SK-N-SH treated with all-trans-retinoic acid at 6 μM for 48 hours (cell line): ENCODE measurements around the gene GPR12.

Experiments used
- ATAC-seq: fragments of 200-7000 bp; cut with Tn5 transposase; 3 replicates; pipeline ENCODE4 v1.9.1; 2020; ENCODE audit warnings: mild to moderate bottlenecking, moderate library complexity
- ARNTL ChIP-seq: fragments of 450-650 bp; formaldehyde crosslinking; IDR thresholded peaks from 2 replicates; pipeline ENCODE4 v1.5.0; 2020; ENCODE audit warnings: low read depth, mild to moderate bottlenecking, moderate library complexity, borderline replicate concordance
- BACH2 ChIP-seq: fragments of 250-450 bp; sonication (Bioruptor Pico); IDR thresholded peaks from 2 replicates; pipeline ENCODE4 v1.9.0; 2021; ENCODE audit warnings: mild to moderate bottlenecking, borderline replicate concordance
- CSDC2 ChIP-seq: fragments of 250-450 bp; sonication (Bioruptor Pico); IDR thresholded peaks from 2 replicates; pipeline ENCODE4 v1.5.0; 2020; ENCODE audit warnings: mild to moderate bottlenecking, moderate library complexity
- ESRRG ChIP-seq: fragments of 250-450 bp; sonication (Bioruptor Pico); IDR thresholded peaks from 2 replicates; pipeline ENCODE4 v1.6.1; 2021; ENCODE audit warnings: mild to moderate bottlenecking
- GLIS3 ChIP-seq: fragments of 250-450 bp; sonication (Bioruptor Pico); IDR thresholded peaks from 2 replicates; pipeline ENCODE4 v1.5.0; 2020; ENCODE audit warnings: mild to moderate bottlenecking, moderate library complexity
- OSR1 ChIP-seq: fragments of 250-450 bp; sonication (Bioruptor Pico); IDR thresholded peaks from 2 replicates; pipeline ENCODE4 v1.8.0; 2022; ENCODE audit warnings: moderate library complexity, mild to moderate bottlenecking, inconsistent platforms
- PPARA ChIP-seq: fragments of 250-450 bp; sonication (Bioruptor Pico); IDR thresholded peaks from 2 replicates; pipeline ENCODE4 v1.5.0; 2020; ENCODE audit warnings: mild to moderate bottlenecking, borderline replicate concordance
- RARB ChIP-seq: fragments of 250-450 bp; sonication (Bioruptor Pico); IDR thresholded peaks from 2 replicates; pipeline ENCODE4 v1.8.0; 2021; ENCODE audit warnings: mild to moderate bottlenecking, moderate library complexity
- SNAI2 ChIP-seq: fragments of 250-450 bp; sonication (Bioruptor Pico); IDR thresholded peaks from 2 replicates; pipeline ENCODE4 v1.5.0; 2020; ENCODE audit warnings: mild to moderate bottlenecking, moderate library complexity
- TCF4 ChIP-seq: fragments of 250-450 bp; sonication (Bioruptor Pico); IDR thresholded peaks from 2 replicates; pipeline ENCODE4 v1.8.0; 2021; ENCODE audit warnings: mild to moderate bottlenecking, moderate library complexity, borderline replicate concordance
- TOX ChIP-seq: fragments of 250-450 bp; sonication (Bioruptor Pico); IDR thresholded peaks from 2 replicates; pipeline ENCODE4 v1.8.0; 2021; ENCODE audit warnings: mild to moderate bottlenecking, moderate library complexity, borderline replicate concordance
- ZC3H10 ChIP-seq: fragments of 250-450 bp; sonication (Bioruptor Pico); IDR thresholded peaks from 2 replicates; pipeline ENCODE4 v1.5.1; 2021; ENCODE audit warnings: mild to moderate bottlenecking, moderate library complexity
- ZFP3 ChIP-seq: fragments of 250-450 bp; sonication (Bioruptor Pico); IDR thresholded peaks from 2 replicates; pipeline ENCODE4 v1.5.0; 2020; ENCODE audit warnings: mild to moderate bottlenecking, moderate library complexity
- ZNF565 ChIP-seq: fragments of 450-650 bp; formaldehyde crosslinking; conservative IDR thresholded peaks from 2 replicates; pipeline ENCODE4 v1.5.0; 2020; ENCODE audit warnings: low read depth, mild to moderate bottlenecking, moderate library complexity
- ZNF70 ChIP-seq: fragments of 450-650 bp; formaldehyde crosslinking; IDR thresholded peaks from 2 replicates; pipeline ENCODE4 v1.5.0; 2020; ENCODE audit warnings: mild to moderate bottlenecking, moderate library complexity
- ZNF8 ChIP-seq: fragments of 450-650 bp; formaldehyde crosslinking; IDR thresholded peaks from 2 replicates; pipeline ENCODE4 v1.5.0; 2020; ENCODE audit warnings: mild to moderate bottlenecking, moderate library complexity
- TF ChIP-seq, protein P1 (sequence below): fragments of 250-450 bp; sonication (Bioruptor Pico); IDR thresholded peaks from 2 replicates; pipeline ENCODE4 v1.5.1; 2020; ENCODE audit warnings: low read depth, mild to moderate bottlenecking, moderate library complexity
- TF ChIP-seq, protein P2 (sequence below): fragments of 250-450 bp; sonication (Bioruptor Pico); IDR thresholded peaks from 2 replicates; pipeline ENCODE4 v1.8.0; 2021; ENCODE audit warnings: low read depth, mild to moderate bottlenecking, moderate library complexity, borderline replicate concordance
- TF ChIP-seq, protein P3 (sequence below): fragments of 250-450 bp; sonication (Bioruptor Pico); IDR thresholded peaks from 2 replicates; pipeline ENCODE4 v1.5.1; 2021; ENCODE audit warnings: mild to moderate bottlenecking, moderate library complexity
- TF ChIP-seq, protein P4 (sequence below): fragments of 250-450 bp; sonication (Bioruptor Pico); IDR thresholded peaks from 2 replicates; pipeline ENCODE4 v1.8.0; 2020; ENCODE audit warnings: mild to moderate bottlenecking, moderate library complexity, borderline replicate concordance

Gene GPR12

DNA sequence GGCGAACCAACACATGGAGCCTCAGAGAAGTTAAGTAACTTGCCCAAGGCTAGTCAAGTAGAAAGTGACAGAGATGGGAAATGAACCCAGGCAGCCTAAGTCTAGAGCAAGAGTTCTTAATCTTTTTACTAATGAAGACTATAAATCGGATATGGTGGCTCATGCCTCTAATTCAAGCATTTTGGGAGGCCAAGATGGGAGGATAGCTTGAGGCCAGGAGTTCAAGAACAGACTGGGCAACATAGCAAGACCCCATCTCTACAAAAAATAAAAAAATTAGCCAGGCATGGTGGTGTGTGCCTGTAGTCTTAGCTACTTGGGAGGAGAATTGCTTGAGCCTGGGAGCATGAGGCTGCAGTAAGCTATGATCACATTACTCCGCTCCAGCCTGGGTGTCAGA lies 10.7 kb downstream of the GPR12 start (continued):
- TF ChIP-seq, protein P1, sequence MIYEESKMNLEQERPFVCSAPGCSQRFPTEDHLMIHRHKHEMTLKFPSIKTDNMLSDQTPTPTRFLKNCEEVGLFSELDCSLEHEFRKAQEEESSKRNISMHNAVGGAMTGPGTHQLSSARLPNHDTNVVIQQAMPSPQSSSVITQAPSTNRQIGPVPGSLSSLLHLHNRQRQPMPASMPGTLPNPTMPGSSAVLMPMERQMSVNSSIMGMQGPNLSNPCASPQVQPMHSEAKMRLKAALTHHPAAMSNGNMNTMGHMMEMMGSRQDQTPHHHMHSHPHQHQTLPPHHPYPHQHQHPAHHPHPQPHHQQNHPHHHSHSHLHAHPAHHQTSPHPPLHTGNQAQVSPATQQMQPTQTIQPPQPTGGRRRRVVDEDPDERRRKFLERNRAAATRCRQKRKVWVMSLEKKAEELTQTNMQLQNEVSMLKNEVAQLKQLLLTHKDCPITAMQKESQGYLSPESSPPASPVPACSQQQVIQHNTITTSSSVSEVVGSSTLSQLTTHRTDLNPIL (CRISPR knock-in tag): no peak
- TF ChIP-seq OSR1 (CRISPR knock-in tag) (no peak), TCF4 (CRISPR knock-in tag) (no peak)

DNA sequence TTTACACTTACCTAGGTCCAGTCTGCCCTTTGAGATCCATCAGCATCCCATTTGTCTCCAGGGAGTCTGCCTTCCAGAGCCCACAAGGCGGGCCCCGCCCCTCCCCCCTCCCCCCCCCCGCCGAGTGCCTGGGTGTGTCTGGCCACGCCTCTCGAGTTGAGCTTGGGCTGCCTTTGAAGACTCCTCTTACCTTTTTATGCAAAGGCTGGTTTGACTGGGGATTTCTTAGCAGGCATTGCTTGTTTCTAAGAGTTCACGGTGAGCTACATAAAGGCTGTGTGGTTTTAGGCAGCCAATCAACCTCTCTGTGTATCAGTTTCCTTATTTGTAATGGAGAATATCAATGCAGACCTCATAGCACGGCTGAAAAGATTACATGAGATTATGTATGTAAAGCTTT lies 11.3 kb downstream of the GPR12 start:
- no peak for TF ChIP-seq ZNF565 (CRISPR knock-in tag)
- TF ChIP-seq, protein P2, sequence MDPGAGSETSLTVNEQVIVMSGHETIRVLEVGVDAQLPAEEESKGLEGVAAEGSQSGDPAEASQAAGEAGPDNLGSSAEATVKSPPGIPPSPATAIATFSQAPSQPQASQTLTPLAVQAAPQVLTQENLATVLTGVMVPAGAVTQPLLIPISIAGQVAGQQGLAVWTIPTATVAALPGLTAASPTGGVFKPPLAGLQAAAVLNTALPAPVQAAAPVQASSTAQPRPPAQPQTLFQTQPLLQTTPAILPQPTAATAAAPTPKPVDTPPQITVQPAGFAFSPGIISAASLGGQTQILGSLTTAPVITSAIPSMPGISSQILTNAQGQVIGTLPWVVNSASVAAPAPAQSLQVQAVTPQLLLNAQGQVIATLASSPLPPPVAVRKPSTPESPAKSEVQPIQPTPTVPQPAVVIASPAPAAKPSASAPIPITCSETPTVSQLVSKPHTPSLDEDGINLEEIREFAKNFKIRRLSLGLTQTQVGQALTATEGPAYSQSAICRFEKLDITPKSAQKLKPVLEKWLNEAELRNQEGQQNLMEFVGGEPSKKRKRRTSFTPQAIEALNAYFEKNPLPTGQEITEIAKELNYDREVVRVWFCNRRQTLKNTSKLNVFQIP (CRISPR knock-in tag): no peak
- no peak for TF ChIP-seq TOX (CRISPR knock-in tag)
- no peak for TF ChIP-seq TCF4 (CRISPR knock-in tag)
- no peak for TF ChIP-seq BACH2 (CRISPR knock-in tag)
- TF ChIP-seq ARNTL (CRISPR knock-in tag): no peak
- no peak for ATAC-seq

DNA sequence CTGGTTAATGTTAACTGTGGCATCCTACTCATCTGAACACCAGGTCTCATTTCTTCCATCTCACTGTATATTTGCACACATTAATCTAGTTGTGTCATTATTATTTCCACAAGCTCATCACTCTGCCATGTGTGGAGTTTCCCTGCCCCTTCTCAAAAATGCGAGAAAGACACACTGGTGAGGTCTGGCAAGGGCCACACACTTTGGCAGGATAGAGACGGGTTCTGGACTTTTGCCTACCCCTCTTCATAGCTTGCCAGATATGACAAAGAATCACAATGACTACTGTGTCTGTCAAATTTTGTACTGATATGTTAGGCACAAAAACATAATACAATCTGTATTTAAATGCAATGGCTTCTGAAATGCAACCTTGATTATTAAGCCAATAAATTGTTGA lies 12.9 kb downstream of the GPR12 start:
- TF ChIP-seq RARB (CRISPR knock-in tag): no peak
- TF ChIP-seq, protein P3, sequence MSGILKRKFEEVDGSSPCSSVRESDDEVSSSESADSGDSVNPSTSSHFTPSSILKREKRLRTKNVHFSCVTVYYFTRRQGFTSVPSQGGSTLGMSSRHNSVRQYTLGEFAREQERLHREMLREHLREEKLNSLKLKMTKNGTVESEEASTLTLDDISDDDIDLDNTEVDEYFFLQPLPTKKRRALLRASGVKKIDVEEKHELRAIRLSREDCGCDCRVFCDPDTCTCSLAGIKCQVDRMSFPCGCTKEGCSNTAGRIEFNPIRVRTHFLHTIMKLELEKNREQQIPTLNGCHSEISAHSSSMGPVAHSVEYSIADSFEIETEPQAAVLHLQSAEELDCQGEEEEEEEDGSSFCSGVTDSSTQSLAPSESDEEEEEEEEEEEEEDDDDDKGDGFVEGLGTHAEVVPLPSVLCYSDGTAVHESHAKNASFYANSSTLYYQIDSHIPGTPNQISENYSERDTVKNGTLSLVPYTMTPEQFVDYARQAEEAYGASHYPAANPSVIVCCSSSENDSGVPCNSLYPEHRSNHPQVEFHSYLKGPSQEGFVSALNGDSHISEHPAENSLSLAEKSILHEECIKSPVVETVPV: no peak
- TF ChIP-seq TCF4 (CRISPR knock-in tag): no peak
- TF ChIP-seq CSDC2 (CRISPR knock-in tag): no peak
- no peak for TF ChIP-seq ZC3H10
- TF ChIP-seq, protein P1 (CRISPR knock-in tag): no peak
- TF ChIP-seq GLIS3 (CRISPR knock-in tag): no peak
- TF ChIP-seq OSR1 (CRISPR knock-in tag): no peak
- TF ChIP-seq SNAI2 (CRISPR knock-in tag): no peak
- no peak for TF ChIP-seq BACH2 (CRISPR knock-in tag)
- TF ChIP-seq ZFP3: no peak
- no peak for ATAC-seq

DNA sequence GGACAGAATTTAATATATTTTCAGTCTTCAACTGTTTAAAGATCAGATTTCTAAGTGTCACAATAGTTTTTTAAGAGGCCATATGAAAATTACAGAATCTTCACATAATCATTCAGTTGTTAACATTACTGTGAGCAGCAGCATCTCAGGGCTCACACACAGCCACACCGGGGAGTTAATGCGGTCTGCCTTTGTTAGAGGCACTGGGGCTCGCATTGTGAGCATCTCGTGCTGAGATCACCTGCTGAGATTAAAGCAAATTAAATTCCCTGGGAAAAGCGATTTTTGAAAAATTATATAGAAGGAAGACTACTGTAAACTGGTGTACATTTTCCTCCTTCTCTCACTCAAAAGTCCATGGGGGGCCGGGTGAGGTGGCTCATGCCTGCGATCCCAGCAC lies 16.6 kb downstream of the GPR12 start:
- no peak for ATAC-seq
- TF ChIP-seq OSR1 (CRISPR knock-in tag) (no peak), SNAI2 (CRISPR knock-in tag) (no peak), BACH2 (CRISPR knock-in tag) (no peak), TOX (CRISPR knock-in tag) (no peak), ARNTL (CRISPR knock-in tag) (no peak), GLIS3 (CRISPR knock-in tag) (no peak), ZNF8 (no peak), ESRRG (CRISPR knock-in tag) (no peak), PPARA (CRISPR knock-in tag) (no peak), ZNF70 (CRISPR knock-in tag) (no peak)
- TF ChIP-seq, protein P1 (CRISPR knock-in tag): no peak
- TF ChIP-seq, protein P4, sequence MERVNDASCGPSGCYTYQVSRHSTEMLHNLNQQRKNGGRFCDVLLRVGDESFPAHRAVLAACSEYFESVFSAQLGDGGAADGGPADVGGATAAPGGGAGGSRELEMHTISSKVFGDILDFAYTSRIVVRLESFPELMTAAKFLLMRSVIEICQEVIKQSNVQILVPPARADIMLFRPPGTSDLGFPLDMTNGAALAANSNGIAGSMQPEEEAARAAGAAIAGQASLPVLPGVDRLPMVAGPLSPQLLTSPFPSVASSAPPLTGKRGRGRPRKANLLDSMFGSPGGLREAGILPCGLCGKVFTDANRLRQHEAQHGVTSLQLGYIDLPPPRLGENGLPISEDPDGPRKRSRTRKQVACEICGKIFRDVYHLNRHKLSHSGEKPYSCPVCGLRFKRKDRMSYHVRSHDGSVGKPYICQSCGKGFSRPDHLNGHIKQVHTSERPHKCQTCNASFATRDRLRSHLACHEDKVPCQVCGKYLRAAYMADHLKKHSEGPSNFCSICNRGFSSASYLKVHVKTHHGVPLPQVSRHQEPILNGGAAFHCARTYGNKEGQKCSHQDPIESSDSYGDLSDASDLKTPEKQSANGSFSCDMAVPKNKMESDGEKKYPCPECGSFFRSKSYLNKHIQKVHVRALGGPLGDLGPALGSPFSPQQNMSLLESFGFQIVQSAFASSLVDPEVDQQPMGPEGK (CRISPR knock-in tag): no peak
- TF ChIP-seq, protein P2 (CRISPR knock-in tag): no peak
